ENCODE data around the gene MYO5A.

MYO5A gene

DNA sequence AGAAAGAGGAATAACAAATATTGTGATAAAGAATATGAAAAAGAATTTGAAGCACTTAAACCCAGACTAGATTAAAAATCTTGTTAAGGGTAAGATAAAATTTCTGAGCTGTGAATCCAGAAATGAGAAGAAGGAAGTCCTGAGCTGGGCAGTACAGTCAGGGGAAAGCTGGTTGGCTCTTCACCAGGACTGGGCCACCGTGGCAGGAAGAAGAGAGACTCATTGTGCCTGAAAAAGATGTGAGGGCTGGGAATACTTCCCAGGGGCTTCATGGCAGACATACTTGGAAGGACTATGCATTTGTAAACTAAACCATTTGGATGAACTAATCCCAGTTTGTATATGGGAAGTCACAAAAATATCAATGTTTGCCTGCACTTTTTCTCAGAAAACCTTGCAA is 204.6 kb downstream of the MYO5A start:
- Histone ChIP-seq H3K36me3 (ENCODE audit: control insufficient read depth, insufficient read depth, low read length) (peaks cover 6% of the 10 kb centered on the region), H3K27ac (ENCODE audit: insufficient read depth, low read depth, low read length, poor library complexity, severe bottlenecking) (no peak overlapping the region), H3K4me1 (ENCODE audit: control insufficient read depth, insufficient read depth, low read length) (no peaks in the 10 kb centered on the region), H3K4me3 (ENCODE audit: insufficient read depth, low read depth, low read length) (no peak overlapping the region), H3K9me3 (ENCODE audit: control insufficient read depth, low read length) (no peaks in the 10 kb centered on the region), H3K27me3 (ENCODE audit: control insufficient read depth, insufficient read depth, low read length, poor library complexity, severe bottlenecking) (no peaks in the 10 kb centered on the region)
- 79 to 88% methylated on average over 1 of the region's 1 CpG for WGBS, 2 experiments

DNA sequence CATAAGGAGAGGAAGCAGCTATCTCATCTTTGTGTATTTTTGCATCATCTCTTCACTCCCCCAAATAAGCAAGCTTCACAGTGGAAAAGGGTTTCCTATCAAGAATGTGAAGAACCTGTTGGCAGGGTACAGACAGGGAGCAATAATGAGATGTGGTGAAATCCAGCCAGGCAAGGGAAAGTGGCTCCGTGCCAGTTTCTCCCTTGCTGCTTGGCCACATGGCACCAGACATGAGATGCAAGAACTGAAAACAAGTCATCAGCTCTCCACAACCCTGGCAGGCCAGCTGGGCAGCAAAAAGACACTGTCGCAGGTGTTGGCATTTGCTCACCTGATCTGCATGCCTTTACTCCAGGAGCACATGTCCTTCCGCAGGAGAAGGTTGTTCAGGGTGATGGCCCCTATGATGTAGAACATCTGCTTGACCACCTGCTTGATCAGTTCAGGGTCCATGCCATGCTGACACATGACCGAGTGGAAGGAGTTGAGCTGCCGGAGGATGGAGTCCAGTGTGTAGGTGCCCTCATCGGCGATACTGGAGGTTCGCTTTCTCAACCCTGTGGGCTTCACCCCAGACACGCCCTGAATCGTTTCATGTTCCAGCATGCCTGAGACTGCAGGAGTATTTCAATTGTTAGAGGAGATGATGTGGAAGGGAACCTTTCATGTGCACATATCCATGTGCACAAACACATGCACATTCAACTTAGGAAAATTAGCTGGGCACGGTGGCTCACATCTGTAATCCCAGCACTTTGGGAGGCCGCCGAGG is 209.8 kb downstream of the MYO5A start:
- Histone ChIP-seq H3K36me3 (ENCODE audit: control insufficient read depth, insufficient read depth, low read length) (peaks cover 7% of the 10 kb centered on the region), H3K4me3 (ENCODE audit: insufficient read depth, low read depth, low read length) (no peak overlapping the region), H3K27ac (ENCODE audit: insufficient read depth, low read depth, low read length, poor library complexity, severe bottlenecking) (no peak overlapping the region), H3K9me3 (ENCODE audit: control insufficient read depth, low read length) (no peaks in the 10 kb centered on the region), H3K4me1 (ENCODE audit: control insufficient read depth, insufficient read depth, low read length) (no peaks in the 10 kb centered on the region), H3K27me3 (ENCODE audit: control insufficient read depth, insufficient read depth, low read length, poor library complexity, severe bottlenecking) (no peaks in the 10 kb centered on the region)
- 97% methylated on average over 13 of the region's 13 CpGs for WGBS, 2 experiments

DNA sequence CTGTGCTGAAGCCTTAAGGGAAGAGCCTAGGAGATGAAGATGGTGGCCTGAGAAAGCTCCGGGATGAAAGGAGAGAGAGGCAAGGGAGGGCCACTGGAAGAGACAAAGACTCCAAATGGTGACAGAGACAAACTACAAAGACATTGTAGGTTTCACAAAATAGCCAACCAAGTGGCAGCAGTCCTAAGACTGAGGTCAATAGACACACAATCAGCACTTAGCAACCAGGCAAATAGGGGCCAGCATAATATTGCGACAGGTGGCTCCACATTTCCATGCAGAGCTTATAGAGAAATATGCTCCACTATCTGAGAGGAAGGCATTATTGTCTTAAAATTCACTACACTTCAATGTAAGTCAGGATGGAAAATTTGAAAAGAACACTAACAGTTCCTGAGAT is 211.0 kb downstream of the MYO5A start:
- WGBS, 2 experiments = 84 to 94% methylated on average over 2 of the region's 2 CpGs
- H3K27me3 ChIP-seq (ENCODE audit: control insufficient read depth, insufficient read depth, low read length, poor library complexity, severe bottlenecking) = no peaks in the 10 kb centered on the region
- H3K36me3 ChIP-seq (ENCODE audit: control insufficient read depth, insufficient read depth, low read length) = peaks cover 7% of the 10 kb centered on the region
- H3K9me3 ChIP-seq (ENCODE audit: control insufficient read depth, low read length) = no peaks in the 10 kb centered on the region
- no peaks in the 10 kb centered on the region for H3K4me1 ChIP-seq (ENCODE audit: control insufficient read depth, insufficient read depth, low read length)
- no peak overlapping the region for H3K4me3 ChIP-seq (ENCODE audit: insufficient read depth, low read depth, low read length)
- no peak overlapping the region for H3K27ac ChIP-seq (ENCODE audit: insufficient read depth, low read depth, low read length, poor library complexity, severe bottlenecking)

DNA sequence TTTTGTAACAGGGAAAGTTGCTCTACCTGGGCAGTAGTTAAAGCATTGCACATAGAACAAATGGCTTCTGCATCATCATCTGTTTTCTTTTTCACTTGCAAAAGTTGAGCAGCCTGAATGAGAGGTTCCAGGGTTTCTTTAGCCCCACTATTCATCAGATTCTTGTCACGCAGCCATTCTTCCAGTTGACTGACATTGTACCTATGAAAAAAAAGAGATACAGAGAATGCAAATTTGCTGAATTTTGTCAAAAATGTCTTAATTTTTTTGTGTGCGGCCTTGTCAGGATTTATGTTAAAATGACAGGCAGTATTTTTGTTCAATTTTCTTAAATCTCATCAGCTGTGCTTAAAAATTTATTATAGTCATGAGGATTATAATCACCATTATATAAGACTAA is 211.7 kb downstream of the MYO5A start:
- peaks cover 7% of the 10 kb centered on the region for H3K36me3 ChIP-seq (ENCODE audit: control insufficient read depth, insufficient read depth, low read length)
- no peaks in the 10 kb centered on the region for H3K27me3 ChIP-seq (ENCODE audit: control insufficient read depth, insufficient read depth, low read length, poor library complexity, severe bottlenecking)
- no peaks in the 10 kb centered on the region for H3K4me1 ChIP-seq (ENCODE audit: control insufficient read depth, insufficient read depth, low read length)
- no peak overlapping the region for H3K4me3 ChIP-seq (ENCODE audit: insufficient read depth, low read depth, low read length)
- H3K9me3 ChIP-seq (ENCODE audit: control insufficient read depth, low read length) = no peaks in the 10 kb centered on the region
- no peak overlapping the region for H3K27ac ChIP-seq (ENCODE audit: insufficient read depth, low read depth, low read length, poor library complexity, severe bottlenecking)
- WGBS, 2 experiments = 95 to 97% methylated on average over 2 of the region's 2 CpGs

DNA sequence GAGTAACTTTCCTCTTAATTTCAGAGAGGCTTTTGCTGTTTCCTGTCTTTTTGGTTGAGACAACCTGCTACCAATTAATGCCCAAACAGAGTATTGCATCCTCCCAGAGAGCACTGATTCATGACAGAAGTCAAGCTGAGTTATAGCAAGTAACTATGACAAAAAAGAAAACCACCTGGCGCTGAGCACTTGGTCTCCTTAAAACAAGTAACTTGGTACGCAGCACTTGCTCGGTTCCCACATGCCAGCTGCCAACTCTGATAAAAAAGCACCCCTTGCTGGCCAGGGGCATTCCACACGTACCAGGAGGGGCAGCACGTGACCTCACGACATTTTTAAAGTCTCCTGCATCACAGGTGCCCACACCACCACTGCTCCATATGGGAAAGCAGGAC is 219.5 kb downstream of the MYO5A start:
- H3K27ac ChIP-seq (ENCODE audit: insufficient read depth, low read depth, low read length, poor library complexity, severe bottlenecking) = no peak overlapping the region
- H3K4me3 ChIP-seq (ENCODE audit: insufficient read depth, low read depth, low read length) = no peak overlapping the region
- WGBS, 2 experiments = 91 to 92% methylated on average over 6 of the region's 6 CpGs
- H3K36me3 ChIP-seq (ENCODE audit: control insufficient read depth, insufficient read depth, low read length) = no peaks in the 10 kb centered on the region
- no peaks in the 10 kb centered on the region for H3K4me1 ChIP-seq (ENCODE audit: control insufficient read depth, insufficient read depth, low read length)
- H3K27me3 ChIP-seq (ENCODE audit: control insufficient read depth, insufficient read depth, low read length, poor library complexity, severe bottlenecking) = no peaks in the 10 kb centered on the region
- H3K9me3 ChIP-seq (ENCODE audit: control insufficient read depth, low read length) = no peaks in the 10 kb centered on the region

DNA sequence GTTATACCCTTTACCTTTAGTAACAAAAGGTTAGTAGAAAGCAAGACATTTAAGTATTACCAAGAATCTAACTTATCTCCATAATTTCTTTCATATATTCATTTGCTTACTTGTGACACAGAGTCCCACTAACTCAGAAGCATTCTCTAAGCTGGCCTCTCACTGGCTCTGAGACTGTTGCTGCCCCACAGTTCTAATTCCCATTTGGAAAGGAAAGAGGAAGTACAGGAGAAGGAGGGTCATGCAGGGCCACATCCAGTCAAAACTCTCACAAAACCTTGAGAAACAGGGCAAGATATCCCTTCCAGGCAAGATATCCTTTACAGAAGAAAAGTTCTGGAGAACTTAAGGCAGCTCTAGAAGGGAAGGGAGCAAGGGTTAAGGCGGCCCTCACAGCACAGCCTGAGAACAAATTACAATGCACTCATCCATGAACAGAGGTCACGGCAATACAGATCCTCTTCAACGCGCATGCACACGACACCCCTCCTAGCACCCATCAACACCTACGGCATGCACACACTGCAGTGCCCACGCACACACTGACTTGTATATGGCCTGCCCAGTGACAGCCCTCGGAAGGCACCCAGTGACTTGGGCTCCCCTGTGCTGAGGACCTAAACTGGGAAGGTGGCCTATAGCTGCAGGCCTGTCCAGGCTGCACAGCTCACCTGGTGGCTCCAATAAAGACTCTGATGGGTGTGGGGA is 220.1 kb downstream of the MYO5A start:
- H3K4me3 ChIP-seq (ENCODE audit: insufficient read depth, low read depth, low read length) = no peak overlapping the region
- no peak overlapping the region for H3K27ac ChIP-seq (ENCODE audit: insufficient read depth, low read depth, low read length, poor library complexity, severe bottlenecking)
- 82 to 83% methylated on average over 8 of the region's 8 CpGs for WGBS, 2 experiments
- H3K27me3 ChIP-seq (ENCODE audit: control insufficient read depth, insufficient read depth, low read length, poor library complexity, severe bottlenecking) = no peaks in the 10 kb centered on the region
- H3K36me3 ChIP-seq (ENCODE audit: control insufficient read depth, insufficient read depth, low read length) = no peaks in the 10 kb centered on the region
- no peaks in the 10 kb centered on the region for H3K4me1 ChIP-seq (ENCODE audit: control insufficient read depth, insufficient read depth, low read length)
- no peaks in the 10 kb centered on the region for H3K9me3 ChIP-seq (ENCODE audit: control insufficient read depth, low read length)

DNA sequence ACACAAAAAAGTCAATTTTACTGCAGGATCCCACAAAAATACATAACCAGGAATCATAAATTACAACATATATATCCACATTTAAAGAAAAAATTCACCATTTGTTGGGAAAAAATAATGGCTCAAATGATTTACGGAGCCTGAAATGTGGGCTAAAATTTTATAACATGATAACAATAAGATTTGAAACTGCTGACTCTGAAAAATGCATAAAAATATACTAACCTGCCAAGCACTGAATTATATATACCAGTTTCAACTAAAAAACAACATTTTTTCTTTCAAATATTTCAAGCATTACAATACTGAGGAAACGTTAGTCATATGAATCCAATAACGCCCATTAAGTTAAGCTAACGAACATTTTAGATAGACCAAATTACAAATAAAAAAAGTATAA is 220.8 kb downstream of the MYO5A start:
- H3K36me3 ChIP-seq (ENCODE audit: control insufficient read depth, insufficient read depth, low read length) = no peaks in the 10 kb centered on the region
- no peak overlapping the region for H3K4me3 ChIP-seq (ENCODE audit: insufficient read depth, low read depth, low read length)
- H3K27ac ChIP-seq (ENCODE audit: insufficient read depth, low read depth, low read length, poor library complexity, severe bottlenecking) = no peak overlapping the region
- 96 to 100% methylated on average over 2 to 4 of the region's 4 CpGs for WGBS, 2 experiments
- no peaks in the 10 kb centered on the region for H3K27me3 ChIP-seq (ENCODE audit: control insufficient read depth, insufficient read depth, low read length, poor library complexity, severe bottlenecking)
- H3K9me3 ChIP-seq (ENCODE audit: control insufficient read depth, low read length) = no peaks in the 10 kb centered on the region
- H3K4me1 ChIP-seq (ENCODE audit: control insufficient read depth, insufficient read depth, low read length) = no peaks in the 10 kb centered on the region

DNA sequence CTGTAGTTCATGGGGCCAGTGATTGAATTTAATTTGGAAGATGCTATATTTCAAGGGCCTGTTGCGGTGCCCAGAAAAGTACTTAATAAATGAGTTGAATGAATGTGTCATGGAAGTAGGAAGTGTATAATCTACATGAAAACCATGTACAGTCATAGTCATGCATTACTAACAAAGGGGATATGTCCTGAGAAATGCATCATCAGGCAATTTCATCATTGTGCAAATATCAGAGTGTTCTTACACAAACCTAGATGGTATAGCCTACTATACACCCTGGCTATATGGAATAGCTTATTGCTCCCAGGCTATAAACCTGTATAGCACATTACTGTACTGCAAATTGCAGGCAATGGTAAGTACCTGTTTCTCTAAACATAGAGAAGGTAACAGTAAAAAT is 222.4 kb downstream of the MYO5A start:
- WGBS, 2 experiments = 89 to 100% methylated on average over 1 of the region's 1 CpG
- Histone ChIP-seq H3K4me1 (ENCODE audit: control insufficient read depth, insufficient read depth, low read length) (no peaks in the 10 kb centered on the region), H3K36me3 (ENCODE audit: control insufficient read depth, insufficient read depth, low read length) (no peaks in the 10 kb centered on the region), H3K9me3 (ENCODE audit: control insufficient read depth, low read length) (no peaks in the 10 kb centered on the region), H3K27ac (ENCODE audit: insufficient read depth, low read depth, low read length, poor library complexity, severe bottlenecking) (no peak overlapping the region), H3K27me3 (ENCODE audit: control insufficient read depth, insufficient read depth, low read length, poor library complexity, severe bottlenecking) (no peaks in the 10 kb centered on the region), H3K4me3 (ENCODE audit: insufficient read depth, low read depth, low read length) (no peak overlapping the region)

DNA sequence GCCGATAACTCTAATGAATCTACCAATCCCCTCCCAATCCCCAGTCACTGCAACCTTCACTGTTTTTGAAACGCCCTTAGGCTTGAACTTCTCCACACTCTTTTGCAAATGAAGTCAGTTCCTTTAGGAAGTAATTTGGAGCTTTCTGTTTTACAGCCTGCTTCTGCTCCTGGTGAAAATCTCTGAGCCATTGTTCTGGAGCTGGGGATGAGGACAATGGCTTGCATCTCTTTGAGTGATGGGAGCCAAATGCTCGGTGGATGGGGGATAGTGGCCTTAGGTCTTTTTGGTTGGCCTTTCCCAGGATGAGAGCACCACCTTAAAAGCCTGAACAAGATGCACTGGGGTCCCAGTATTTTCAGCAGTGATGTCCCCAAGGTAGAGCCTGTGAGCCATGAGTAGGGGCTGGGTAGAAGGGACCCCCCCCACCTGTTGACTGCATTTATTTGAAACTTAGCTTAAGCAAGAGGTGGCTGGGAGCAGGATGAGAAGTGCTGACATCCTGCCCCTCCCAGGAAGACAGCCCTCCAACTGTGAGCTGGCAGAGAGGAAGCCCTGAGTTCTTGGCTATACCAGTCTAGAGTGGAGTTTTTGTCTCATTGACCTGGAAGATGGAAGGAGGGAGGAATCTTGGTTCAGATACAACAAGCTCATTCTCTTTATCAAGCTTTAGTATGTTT is 225.4 kb downstream of the MYO5A start:
- Histone ChIP-seq H3K4me3 (ENCODE audit: insufficient read depth, low read depth, low read length) (no peak overlapping the region), H3K4me1 (ENCODE audit: control insufficient read depth, insufficient read depth, low read length) (no peaks in the 10 kb centered on the region), H3K27me3 (ENCODE audit: control insufficient read depth, insufficient read depth, low read length, poor library complexity, severe bottlenecking) (no peaks in the 10 kb centered on the region), H3K36me3 (ENCODE audit: control insufficient read depth, insufficient read depth, low read length) (no peaks in the 10 kb centered on the region), H3K27ac (ENCODE audit: insufficient read depth, low read depth, low read length, poor library complexity, severe bottlenecking) (no peak overlapping the region), H3K9me3 (ENCODE audit: control insufficient read depth, low read length) (no peaks in the 10 kb centered on the region)
- 75 to 76% methylated on average over 3 of the region's 3 CpGs for WGBS, 2 experiments

DNA sequence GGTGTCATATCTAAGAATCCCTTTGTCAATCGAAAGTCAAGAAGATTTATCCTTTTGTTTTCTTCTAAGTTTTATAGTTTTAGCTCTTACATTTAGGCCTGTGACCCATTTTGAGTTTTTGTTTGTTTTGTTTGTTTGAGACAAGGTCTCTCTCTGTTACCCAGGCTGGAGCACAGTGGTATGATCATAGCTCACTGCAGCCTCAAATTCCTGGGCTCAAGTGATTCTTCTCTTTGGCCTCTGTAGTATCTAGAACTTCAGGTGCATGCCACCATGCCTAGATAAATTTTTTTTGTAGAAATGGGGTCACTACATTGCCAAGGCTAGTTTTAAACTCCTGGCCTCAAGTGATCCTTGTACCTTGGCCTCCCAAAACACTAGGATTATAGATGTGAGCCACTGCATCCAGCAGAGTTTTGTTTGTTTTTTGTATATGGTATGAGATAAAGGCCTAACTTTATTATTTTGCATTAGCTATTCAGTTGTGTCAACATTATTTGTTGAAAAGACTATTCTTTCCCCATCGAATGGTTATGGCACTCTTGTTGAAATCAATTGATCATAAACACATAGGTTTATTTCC is 227.3 kb downstream of the MYO5A start:
- H3K27me3 ChIP-seq (ENCODE audit: control insufficient read depth, insufficient read depth, low read length, poor library complexity, severe bottlenecking) = no peaks in the 10 kb centered on the region
- no peaks in the 10 kb centered on the region for H3K9me3 ChIP-seq (ENCODE audit: control insufficient read depth, low read length)
- H3K27ac ChIP-seq (ENCODE audit: insufficient read depth, low read depth, low read length, poor library complexity, severe bottlenecking) = no peak overlapping the region
- no peak overlapping the region for H3K4me3 ChIP-seq (ENCODE audit: insufficient read depth, low read depth, low read length)
- H3K36me3 ChIP-seq (ENCODE audit: control insufficient read depth, insufficient read depth, low read length) = no peaks in the 10 kb centered on the region
- H3K4me1 ChIP-seq (ENCODE audit: control insufficient read depth, insufficient read depth, low read length) = no peaks in the 10 kb centered on the region
- 94 to 96% methylated on average over 2 of the region's 2 CpGs for WGBS, 2 experiments
